DND-41 (cell line): Measurements from ENCODE around the gene SPTLC2.

ENCODE experiments used
- CTCF ChIP-seq: IDR thresholded peaks from 2 replicates; pipeline ENCODE4 v1.5.1; 2012; ENCODE audit warnings: borderline replicate concordance, low read length, moderate library complexity, mild to moderate bottlenecking; ENCODE audit not compliant: poor library complexity, severe bottlenecking; ENCODE audit errors: extremely low read depth
- EZH2 ChIP-seq: IDR thresholded peaks from 3 replicates; pipeline ENCODE4 v1.6.1; 2012; ENCODE audit warnings: borderline replicate concordance, low read depth, mild to moderate bottlenecking, moderate library complexity, low read length, inconsistent platforms; ENCODE audit not compliant: severe bottlenecking

GRCh38 chr14:77469067-77469505 lies 147.4 kb downstream of the SPTLC2 start:
- TF ChIP-seq EZH2 (no peak), CTCF (no peak)
